Nephron (organoid): Measurements from ENCODE around the gene MB21D2.

Experiments used
- H3K27ac Mint-ChIP-seq, 3 experiments: 2 replicates each; pipeline ENCODE4 v1.8.0; 2020; ENCODE audit warnings: mixed read lengths in 3 of 3, mild to moderate bottlenecking in 2 of 3, moderate library complexity in 1 of 3
- H3K27me3 Mint-ChIP-seq: 2 replicates; pipeline ENCODE4 v1.8.0; 2021; ENCODE audit warnings: low read depth, mild to moderate bottlenecking, moderate library complexity, mixed read lengths
- H3K36me3 Mint-ChIP-seq: 2 replicates; pipeline ENCODE4 v1.8.0; 2020; ENCODE audit warnings: low read depth, mixed read lengths
- H3K4me1 Mint-ChIP-seq: 2 replicates; pipeline ENCODE4 v1.8.0; 2020; ENCODE audit warnings: mixed read lengths
- H3K4me3 Mint-ChIP-seq, 3 experiments: 2 replicates each; pipeline ENCODE4 v1.8.0; 2020; ENCODE audit warnings: mild to moderate bottlenecking in 3 of 3, mixed read lengths in 3 of 3, moderate library complexity in 2 of 3
- H3K9me3 Mint-ChIP-seq: 2 replicates; pipeline ENCODE4 v1.8.0; 2020; ENCODE audit warnings: mixed read lengths
- CTCF ChIP-seq, 3 experiments: fragments of 200-600 bp; sonication (generic); IDR thresholded peaks; one replicate each; pipeline ENCODE4 v1.5.0; 2021; ENCODE audit warnings: antibody characterized with exemption in 3 of 3; ENCODE audit not compliant: unreplicated experiment in 3 of 3

Gene MB21D2

GRCh38 chr3:192870822-192871221, 46.8 kb downstream of the MB21D2 start:
- Mint-ChIP-seq H3K36me3 (no peaks in the 10 kb centered on the region), H3K27me3 (no peaks in the 10 kb centered on the region)

GRCh38 chr3:192869131-192870031, 48.3 kb downstream of the MB21D2 start:
- Mint-ChIP-seq H3K27me3 (no peaks in the 10 kb centered on the region), H3K36me3 (no peaks in the 10 kb centered on the region), H3K4me3 (no peak overlapping the region), H3K9me3 (peaks cover 2% of the 10 kb centered on the region), H3K4me1 (peaks cover 41% of the 10 kb centered on the region), H3K27ac (peak overlapping the region in 1 of 3 experiments; percentile 56)
- TF ChIP-seq CTCF (IDR thresholded peaks at IDR 0.05; ENCODE audit: unreplicated experiment in 3 of 3): no peak

More at GRCh38 chr3:192870822-192871221, 46.8 kb downstream of the MB21D2 start:
- peaks cover 28% of the 10 kb centered on the region for H3K4me1 Mint-ChIP-seq
- H3K9me3 Mint-ChIP-seq: peaks cover 2% of the 10 kb centered on the region
- no peak overlapping the region for H3K27ac Mint-ChIP-seq
- no peak overlapping the region for H3K4me3 Mint-ChIP-seq
- TF ChIP-seq CTCF (IDR thresholded peaks at IDR 0.05; ENCODE audit: unreplicated experiment in 3 of 3): no peak

DNA sequence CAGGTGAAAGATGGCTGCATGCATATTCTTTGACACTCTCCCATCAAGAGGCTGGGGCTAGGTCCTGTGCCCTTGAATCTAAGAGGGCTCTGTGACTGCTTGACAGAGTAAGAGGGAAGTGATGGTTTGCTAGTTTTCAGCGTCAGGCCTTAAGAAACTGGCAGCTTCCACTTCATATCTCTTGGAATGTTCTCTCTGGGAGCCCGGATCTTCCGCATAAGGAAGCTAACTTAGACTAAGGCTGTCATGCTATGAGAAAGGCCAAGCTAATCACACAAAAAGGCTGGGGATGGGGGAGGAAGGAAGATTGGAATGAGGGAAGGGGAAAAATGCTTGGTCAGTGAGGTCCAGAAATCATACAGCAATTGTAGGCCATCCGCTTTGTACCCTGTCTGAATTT, 50.0 kb downstream of the MB21D2 start:
- TF ChIP-seq CTCF (IDR thresholded peaks at IDR 0.05; ENCODE audit: unreplicated experiment in 3 of 3): no peak
- Mint-ChIP-seq H3K4me1 (peaks cover 42% of the 10 kb centered on the region), H3K27ac (peak overlapping the region; percentile 34 to 76 (median 49)), H3K36me3 (no peaks in the 10 kb centered on the region), H3K9me3 (peaks cover 2% of the 10 kb centered on the region), H3K4me3 (no peak overlapping the region), H3K27me3 (no peaks in the 10 kb centered on the region)

GRCh38 chr3:192866804-192867203, 50.9 kb downstream of the MB21D2 start:
- Mint-ChIP-seq H3K4me1 (peaks cover 50% of the 10 kb centered on the region), H3K36me3 (no peaks in the 10 kb centered on the region), H3K9me3 (peaks cover 2% of the 10 kb centered on the region), H3K27ac (peak overlapping the region in 2 of 3 experiments; percentile 45 to 60), H3K27me3 (no peaks in the 10 kb centered on the region), H3K4me3 (no peak overlapping the region)
- no peak for TF ChIP-seq CTCF (IDR thresholded peaks at IDR 0.05; ENCODE audit: unreplicated experiment in 3 of 3)

DNA sequence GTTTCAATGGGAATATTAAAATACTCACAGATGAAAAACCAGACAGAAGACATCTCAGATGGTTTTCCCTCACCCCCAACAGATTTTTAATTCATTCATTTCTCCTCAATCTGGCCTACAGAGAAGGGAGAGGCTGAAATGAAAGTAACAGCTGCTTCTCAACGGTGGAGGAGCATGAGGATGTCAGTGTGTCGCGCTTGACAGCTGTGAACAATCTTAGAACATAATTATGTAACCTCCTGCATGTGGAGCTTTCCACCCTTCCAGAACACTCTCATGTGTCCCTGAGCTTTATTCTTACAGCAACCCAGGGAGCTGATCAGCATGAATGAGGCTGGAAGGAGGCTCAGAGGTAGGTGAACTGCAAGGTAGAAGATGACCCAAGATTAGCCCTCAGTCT, 52.7 kb downstream of the MB21D2 start:
- TF ChIP-seq CTCF (IDR thresholded peaks at IDR 0.05; ENCODE audit: unreplicated experiment in 3 of 3): no peak
- H3K27me3 Mint-ChIP-seq: no peaks in the 10 kb centered on the region
- peaks cover 3% of the 10 kb centered on the region for H3K36me3 Mint-ChIP-seq
- H3K9me3 Mint-ChIP-seq: no peaks in the 10 kb centered on the region
- peak overlapping the region; percentile 68 to 89 (median 81) for H3K27ac Mint-ChIP-seq
- H3K4me3 Mint-ChIP-seq: peak overlapping the region in 1 of 3 experiments; percentile 5
- peaks cover 50% of the 10 kb centered on the region for H3K4me1 Mint-ChIP-seq

GRCh38 chr3:192863091-192863420, 54.6 kb downstream of the MB21D2 start:
- no peak overlapping the region for H3K27ac Mint-ChIP-seq
- H3K4me1 Mint-ChIP-seq: peaks cover 54% of the 10 kb centered on the region
- H3K9me3 Mint-ChIP-seq: no peaks in the 10 kb centered on the region
- TF ChIP-seq CTCF (IDR thresholded peaks at IDR 0.05; ENCODE audit: unreplicated experiment in 3 of 3): no peak
- no peaks in the 10 kb centered on the region for H3K27me3 Mint-ChIP-seq
- peaks cover 3% of the 10 kb centered on the region for H3K36me3 Mint-ChIP-seq
- no peak overlapping the region for H3K4me3 Mint-ChIP-seq
